M059J (cell line): ENCODE results near the gene ATP6V1G2. TPM values are rescaled to one million over a fixed set of nuclear protein-coding genes. Genes with fewer than 3 reads are reported as not detected.

Experiments
- DNase-seq: peaks from one replicate; pipeline ENCODE4 v3.0.0-alpha.2; 2012; ENCODE audit warnings: low read depth
- total RNA-seq: library from RNA; depleted of rRNA; stranded (reverse); fragments of >200 nt; shearing (Covaris generic); gene quantifications from 2 replicates; pipeline ENCODE4 v1.2.3, GENCODE V29; 2014

The ATP6V1G2 gene
- total RNA-seq, 1 experiment from 2014 or later, result 0.20 TPM

GRCh38 chr6:31548544-31548873 is 2.1 kb upstream of the ATP6V1G2 start:
- no peak for DNase-seq

DNA sequence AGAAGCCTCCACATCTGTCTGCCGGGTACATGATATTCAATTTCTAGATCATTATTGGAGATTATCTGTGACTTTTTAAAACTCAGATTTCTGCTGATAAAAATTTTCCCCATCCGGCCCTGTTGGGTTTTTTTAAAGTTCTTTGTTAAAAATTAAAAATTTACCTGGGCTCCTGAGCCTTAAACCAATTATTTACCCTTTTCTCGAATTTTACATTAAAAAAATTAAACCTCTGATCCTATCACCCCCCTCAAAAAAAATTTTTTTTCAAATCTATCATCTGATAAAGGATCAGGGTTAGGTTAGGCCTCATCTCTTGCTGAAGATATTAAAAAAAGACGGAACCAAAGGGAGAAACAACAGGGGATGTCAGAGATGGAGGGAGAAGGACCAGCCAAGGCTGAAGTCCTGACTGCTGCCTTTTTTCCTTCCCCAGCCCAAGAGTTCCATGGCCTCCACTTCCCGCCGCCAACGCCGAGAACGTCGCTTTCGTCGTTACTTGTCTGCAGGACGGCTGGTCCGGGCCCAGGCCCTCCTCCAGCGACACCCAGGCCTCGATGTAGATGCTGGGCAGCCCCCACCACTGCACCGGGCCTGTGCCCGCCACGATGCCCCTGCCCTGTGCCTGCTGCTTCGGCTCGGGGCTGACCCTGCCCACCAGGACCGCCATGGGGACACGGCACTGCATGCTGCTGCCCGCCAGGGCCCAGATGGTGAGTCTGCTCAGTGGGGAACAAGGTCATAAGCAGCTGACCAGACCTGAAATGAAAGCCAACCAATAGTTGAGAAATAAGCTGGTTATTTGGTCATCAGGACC is 1.5 kb upstream of the ATP6V1G2 start:
- DNase-seq, result no peak

DNA sequence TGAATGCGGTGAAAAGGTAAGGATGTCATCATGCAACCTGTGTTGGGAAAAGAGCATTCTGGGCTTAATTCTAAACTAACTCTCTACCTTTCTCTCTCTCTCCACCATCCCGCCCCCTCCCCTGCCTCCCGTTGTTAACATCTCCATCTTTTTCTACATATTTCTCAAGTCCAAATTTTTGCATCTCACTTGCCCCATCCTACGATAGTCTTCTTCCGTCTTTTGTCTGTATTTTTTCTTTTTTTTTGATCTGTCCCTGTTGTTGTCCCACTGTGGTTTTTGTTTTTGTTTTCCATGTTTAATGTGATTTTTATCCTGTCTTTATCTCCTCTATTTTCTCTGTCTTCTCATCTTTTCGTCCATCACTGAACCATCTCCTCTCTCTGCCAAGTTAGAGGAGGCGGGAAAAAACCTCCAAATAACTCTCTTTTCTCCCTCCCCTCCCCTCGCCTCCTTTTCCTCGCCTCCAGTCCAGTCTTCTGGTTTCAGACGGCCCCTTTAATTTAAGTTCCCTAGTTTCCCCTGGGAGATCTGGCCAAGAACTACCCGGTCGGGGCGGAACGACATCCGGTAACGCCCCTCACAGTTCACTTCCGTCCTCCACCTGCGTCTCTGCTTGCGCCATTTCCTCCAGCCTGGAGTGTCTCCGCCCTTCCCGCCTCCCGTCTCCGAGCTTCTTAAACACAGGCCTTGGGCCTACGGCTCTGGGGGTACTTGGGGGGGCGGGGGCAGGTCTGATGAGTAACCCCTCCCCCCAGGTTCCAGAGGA is 734 bp upstream of the ATP6V1G2 start, which contains the start of gene NFKBIL1:
Gene NFKBIL1 (plus strand): TSS at position 651 of the 769 bp plus-strand sequence. CDS start 87 bp downstream, at position 738.
- peak; percentile 98 for DNase-seq

DNA sequence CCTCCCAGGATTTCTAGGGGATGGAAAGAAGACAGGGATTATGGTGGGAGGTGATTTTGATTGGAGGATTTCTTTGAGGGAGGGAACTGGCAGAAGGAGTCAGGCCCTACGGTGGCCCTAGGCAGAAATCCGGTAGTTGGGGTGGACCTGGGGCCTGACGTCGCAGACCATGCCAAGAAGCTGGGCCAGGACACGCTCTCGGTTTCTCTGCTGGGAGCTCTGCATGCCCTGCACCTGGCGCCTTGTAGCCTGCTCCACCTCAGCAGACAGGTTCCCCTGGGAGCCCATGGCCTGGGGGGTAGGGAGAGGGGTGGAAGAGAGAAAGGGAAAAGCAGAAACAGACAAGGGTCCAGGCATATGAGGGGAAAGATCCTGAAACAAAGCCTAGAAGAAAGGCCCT is 1.1 kb downstream of the ATP6V1G2 start:
- no peak for DNase-seq

DNA sequence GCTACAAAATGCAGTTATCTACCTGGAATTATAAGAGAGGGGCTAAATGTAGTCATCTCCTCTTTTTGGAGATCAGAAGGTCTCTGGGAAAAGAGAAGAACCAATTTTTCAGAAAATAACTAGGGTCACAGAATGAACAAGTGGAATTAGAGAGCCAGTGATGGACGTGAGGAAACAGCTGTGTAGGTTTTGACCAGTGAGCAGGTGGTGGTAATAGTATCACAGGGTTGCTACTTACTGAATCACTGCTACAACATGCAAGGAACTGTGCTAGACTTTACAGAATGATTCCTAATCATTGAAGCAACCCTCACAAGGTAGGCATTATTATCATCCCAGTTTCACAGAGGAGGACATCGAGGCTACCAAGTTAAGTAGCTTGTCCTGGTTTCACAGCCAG is 1.7 kb downstream of the ATP6V1G2 start:
- DNase-seq, result no peak

GRCh38 chr6:31543639-31544038 is 2.8 kb downstream of the ATP6V1G2 start:
- DNase-seq, result no peak

DNA sequence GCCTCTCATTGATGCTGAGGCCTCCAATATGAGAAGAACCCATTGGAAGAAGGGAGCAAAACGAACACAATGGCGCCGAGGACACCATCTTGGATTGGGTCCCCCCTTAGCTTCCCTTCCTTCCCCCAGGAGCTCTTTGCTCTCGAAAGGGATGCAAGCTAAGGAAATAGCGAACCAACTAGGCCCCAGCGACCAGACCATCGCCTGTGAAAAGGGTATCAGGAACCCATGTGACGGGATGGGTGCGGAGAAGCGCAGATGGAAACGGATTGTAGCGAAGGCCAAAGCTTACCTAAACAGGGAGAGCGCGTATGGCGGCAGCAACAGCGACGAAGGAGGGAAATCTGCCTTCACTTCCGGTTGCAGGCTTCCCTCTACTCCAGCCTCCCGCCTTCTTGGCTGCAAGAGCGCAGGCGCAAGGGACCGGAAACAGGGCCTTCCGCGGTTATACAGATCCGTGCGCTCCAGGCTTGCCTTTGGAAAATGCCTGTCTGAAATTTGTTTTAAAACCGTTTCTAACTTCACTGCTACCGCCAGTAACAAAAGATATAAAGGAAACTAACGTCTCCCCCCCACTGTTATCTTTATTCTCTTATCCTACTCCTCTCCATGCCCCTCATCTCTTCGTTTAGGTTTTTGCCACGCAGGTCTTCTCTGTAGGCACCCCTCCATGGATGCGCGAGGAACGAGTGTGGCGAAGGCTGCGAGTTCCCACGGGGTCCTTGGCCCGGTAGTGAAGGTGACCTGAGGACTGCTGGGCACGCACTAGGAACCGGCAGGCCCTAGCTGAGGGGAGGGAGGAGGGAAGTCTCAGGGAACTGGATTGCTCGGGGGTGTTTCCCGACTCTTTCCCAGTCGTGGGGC is 4.5 kb downstream of the ATP6V1G2 start, which contains the start of gene DDX39B:
Gene DDX39B (minus strand): TSS at position 346 of the 864 bp plus-strand sequence. CDS start 1,471 bp downstream, outside the sequence.
- DNase-seq, result peak; percentile 98

- peak; percentile 66 for DNase-seq
Observed at GRCh38 chr6:31541059-31541657, 5.2 kb downstream of the ATP6V1G2 start.

GRCh38 chr6:31540640-31541039 is 5.8 kb downstream of the ATP6V1G2 start:
- no peak for DNase-seq

- no peak for DNase-seq
Observed at GRCh38 chr6:31538805-31539400, 7.5 kb downstream of the ATP6V1G2 start.

- DNase-seq, result no peak
Observed at GRCh38 chr6:31535538-31536324, 10.7 kb downstream of the ATP6V1G2 start.

DNA sequence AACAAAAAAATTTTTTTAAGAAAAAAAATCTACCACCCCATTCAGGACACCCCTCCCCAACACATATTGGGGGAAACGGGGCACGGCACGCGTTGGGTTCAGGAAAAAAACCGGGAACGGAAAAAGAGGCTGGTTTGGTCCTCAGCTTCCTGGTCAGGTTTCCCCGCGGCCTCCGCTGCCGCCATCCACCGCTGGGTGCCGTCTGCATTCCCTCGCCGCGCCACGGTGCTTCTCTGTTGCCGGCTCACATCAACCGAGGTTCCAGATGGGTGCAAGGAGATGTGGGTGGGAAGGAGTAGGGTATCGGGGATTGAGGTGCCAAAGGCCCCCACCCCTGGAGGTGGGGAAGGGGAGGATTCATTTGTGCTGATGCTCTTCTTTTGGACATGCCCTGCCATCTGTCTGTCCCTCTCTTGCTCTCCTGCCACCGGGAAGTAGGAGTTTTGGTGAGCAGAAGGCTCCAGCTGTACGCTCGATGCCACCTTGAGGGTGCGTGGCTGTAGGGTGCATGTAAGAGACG is 11.8 kb downstream of the ATP6V1G2 start:
- DNase-seq, result no peak

DNA sequence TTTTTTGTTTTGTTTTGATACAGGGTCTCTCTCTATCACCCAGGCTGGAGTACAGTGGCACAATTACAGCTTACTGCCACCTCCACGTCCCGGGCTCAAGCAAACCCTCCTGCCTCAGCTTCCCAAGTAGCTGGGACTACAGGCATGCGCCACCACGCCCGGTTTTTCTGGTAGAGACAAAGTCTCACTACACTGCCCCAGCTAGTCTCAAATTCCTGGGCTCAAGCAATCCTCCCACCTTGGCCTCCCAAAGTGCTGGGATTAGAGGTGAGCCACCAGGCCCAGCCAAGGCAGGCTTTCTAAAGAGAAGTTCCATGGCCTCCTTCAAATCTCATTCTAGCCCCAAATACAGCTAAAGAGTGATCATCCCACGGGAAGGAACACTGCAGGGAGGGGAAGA is 12.4 kb downstream of the ATP6V1G2 start:
- DNase-seq, result no peak

DNA sequence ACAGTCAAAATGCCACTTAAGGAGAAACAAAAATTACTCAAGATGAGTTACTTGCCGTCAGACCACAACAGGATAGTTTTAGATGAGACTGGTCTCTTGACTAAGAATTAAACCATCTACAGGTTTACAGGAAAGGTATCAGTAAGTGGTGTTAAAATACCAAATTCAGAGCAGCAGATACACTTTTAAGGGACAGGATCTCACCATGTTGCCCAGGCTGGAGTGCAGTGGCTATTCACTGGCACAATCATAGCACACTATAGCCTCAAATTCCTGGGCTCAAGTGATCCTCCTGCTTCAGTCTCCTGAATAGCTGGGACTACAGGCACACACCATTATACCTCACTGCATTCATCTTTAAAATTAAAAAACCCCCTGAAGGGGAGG is 13.0 kb downstream of the ATP6V1G2 start:
- no peak for DNase-seq

DNA sequence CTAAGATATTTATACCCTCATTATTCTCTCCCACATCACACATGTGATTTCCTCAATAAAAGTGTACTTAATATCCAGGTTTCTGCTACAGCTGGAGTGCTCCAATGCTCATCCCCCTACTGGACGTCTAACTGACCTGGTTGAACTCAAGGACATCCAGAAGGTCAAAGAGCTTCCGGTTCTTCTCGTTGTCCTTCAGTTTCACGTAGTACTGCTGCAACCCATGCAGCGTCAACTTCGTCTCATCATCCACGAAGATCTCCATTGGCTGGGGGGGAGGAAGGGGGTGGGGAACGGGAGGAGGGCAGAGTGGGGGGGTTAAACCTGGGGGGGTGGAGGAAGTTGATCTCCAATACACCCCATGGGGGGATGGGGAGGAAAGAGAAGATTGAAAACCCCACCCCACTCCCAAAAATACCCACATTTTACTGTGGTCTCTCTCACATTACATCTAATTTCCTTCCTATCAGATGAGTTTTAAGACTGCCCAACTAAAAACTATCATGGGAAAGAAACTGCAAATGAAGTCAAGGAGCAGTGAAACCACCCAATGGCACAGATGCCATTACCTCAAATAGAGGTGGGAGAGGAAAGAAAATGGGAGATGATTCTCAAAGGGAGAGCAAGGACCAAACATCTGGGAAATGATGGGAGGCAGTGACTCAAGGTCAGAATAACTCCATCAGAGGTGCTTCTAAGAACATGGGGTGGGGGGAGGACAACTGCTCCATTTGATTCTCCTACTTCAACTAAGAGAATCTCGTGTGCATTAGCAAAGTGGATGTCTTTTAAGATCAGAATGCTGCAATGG is 13.6 kb downstream of the ATP6V1G2 start:
- DNase-seq, result no peak

GRCh38 chr6:31531771-31532643 is 14.4 kb downstream of the ATP6V1G2 start:
- no peak for DNase-seq

GRCh38 chr6:31531162-31531561 is 15.2 kb downstream of the ATP6V1G2 start:
- no peak for DNase-seq

GRCh38 chr6:31530659-31531058 is 15.7 kb downstream of the ATP6V1G2 start:
- DNase-seq, result peak; percentile 30
